GM21528 (cell line): ENCODE measurements around the gene COX18.

Experiments used
- ATAC-seq: cut with Tn5 transposase; IDR thresholded peaks from one replicate; pipeline ENCODE4 v1.9.1; 2021; ENCODE audit warnings: mild to moderate bottlenecking, moderate library complexity; ENCODE audit not compliant: unreplicated experiment, low FRiP score

The COX18 gene

DNA sequence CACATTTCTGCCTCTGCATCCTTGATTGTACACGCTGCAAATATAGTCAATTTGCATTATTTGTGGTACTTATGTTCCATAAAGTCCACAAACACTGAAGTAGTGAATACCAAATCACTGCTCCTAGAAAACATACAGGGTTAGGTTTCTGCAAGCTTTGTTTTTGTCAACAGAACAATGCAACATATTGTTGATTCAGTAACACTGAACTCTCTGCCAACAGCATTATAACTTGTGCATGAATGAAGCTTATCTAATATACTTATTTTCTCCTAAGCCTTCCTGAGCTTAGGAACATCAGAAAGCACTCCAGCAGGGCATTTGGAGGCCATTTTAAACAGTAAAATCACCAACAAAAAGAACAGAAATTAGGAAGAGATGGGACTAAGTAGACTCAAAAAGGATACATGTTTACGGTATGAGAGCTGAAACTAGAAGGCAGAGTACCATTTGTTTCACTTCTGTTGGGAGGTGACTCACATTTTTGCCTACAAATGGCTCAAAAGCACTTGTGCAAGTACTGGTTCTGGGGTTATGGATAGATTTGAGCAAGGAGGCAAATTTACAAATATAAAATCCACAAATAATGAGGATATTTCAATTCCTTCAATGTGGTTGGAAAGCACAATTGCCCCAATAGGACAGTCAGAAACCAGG, 14.1 kb downstream of the COX18 start:
- ATAC-seq, result peak; percentile 76

DNA sequence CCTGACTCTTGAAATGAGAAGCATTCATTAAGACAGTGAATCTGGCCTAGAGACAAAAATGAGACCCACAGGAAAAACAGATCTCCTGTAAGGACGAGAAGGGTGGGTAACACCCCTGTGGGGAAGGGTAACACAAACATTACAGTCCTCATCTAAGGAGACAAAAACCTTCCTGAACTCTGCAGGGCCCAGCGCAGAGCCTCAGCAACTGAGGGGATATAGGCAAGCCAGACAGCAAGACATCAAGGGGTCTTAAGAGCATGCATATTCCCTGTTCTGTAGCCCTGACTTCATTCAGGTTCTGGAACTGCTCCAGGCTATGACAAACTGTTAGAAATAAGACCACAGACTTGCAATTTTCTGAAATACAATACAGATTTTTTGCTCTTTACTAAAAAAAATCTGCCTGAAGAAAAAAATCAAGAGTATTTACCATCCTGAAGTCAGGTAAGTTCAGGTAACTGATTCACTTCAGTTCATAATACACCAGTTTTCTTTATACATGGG, 15.5 kb downstream of the COX18 start:
- no peak for ATAC-seq

DNA sequence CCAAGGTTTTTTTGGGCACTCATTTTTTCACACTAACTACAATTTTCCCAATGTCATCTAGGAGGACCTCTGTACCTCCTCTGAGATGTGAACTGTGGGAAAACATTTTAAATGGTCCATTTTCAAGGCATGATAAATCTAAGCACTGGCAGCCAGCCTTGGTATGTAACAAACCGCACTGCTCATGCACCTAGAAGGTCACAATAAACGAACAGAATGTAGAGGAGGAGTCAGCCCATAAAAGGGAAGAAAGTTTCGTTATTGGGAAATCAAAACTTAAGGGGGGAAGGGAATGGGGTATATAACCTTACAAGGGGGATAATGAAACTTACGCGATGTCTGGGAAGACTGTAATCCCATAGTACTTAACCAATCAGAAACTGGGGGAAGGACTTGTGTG, 16.4 kb downstream of the COX18 start:
- ATAC-seq, result no peak

DNA sequence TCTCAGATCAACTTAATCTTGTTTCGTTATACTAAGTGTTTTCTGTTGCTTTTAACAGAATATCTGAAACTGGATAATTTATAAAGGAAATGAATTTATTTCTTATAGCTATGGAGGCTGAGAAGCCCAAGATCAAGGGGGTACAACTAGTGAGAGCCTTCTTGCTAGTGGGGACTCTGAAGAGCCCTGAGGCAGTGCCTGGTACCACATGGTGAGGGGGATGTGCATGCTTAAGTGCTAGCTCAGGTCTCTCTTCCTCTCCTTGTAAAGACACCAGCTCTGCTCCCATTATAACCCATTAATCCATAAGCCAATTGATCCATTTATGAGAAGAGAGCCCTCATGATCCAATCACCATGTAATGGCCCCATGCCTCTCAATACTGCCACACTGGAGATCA, 17.9 kb downstream of the COX18 start:
- ATAC-seq, result no peak

DNA sequence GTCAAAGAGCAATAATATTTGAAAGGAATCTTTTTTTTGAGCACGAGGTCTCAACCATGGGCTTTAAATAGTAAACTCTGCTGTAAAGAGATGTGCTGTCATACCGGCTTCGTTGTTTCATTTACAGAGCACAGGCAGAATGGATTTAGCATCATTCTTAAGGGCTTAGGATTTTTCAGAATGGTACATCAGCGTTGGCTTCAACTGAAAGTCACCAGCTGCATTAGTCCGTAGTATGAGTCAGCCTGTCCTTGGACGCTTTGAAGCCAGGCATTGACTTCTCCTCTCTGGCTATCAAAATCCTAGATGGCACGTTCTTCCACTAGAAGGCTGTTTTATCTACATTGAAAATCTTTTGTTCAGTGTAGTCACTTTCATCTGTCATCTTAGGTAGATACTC, 23.6 kb downstream of the COX18 start:
- no peak for ATAC-seq

DNA sequence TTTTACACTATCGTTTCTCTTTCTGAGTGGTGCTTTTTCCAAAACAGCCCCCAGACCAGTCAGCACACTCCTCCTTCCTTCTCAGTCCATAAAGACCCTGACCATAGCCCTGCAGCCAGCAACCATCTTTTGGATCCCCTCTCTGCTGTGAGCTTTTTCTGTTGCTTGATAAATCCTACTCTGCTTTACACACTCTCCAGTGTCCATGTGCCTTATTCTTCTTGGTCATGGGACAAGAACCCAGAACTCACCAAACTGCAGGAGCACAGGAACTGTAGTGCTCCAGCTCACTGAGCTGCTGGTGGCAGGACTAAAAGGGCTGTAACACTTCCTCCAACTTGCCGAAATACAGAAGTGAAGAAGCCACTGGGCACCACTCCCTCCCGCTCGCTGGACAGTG, 32.5 kb downstream of the COX18 start:
- no peak for ATAC-seq

DNA sequence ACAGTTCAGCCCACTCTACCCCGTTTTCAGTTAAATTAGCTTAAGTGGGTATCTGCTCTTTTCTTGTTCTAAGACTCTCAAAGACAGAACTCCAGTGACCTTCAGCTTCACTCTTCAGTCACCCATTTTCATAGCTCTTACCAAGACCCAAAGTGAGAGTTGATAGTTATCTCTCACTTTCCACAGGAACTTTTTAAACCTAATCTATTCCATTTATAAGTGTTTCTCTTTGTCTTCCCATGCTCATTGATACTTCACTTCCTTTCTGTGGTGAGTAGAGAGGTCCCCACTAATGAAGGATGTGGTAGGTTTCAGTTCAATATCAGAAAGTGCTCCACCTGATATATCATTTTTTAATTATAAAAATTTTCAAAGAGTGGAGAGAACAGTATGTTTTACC, 33.4 kb downstream of the COX18 start:
- ATAC-seq, result no peak

DNA sequence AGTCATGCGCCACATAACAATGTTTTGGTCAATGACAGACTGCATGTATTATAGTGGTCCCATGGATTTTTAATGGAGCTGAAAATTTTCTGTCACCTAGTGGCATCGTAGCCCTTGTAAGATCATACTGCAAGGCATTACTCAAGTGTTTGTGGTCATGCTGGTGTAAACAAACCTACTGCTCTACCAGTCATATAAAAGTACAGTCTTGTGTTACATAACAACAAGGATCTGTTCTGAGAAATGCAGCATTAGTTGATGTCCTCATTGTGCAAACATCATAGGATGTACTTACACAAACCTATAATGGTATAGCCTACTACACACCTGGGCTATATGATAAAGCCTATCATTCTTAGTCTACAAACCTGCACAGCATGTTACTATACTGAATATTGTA, 34.6 kb downstream of the COX18 start:
- ATAC-seq, result no peak

DNA sequence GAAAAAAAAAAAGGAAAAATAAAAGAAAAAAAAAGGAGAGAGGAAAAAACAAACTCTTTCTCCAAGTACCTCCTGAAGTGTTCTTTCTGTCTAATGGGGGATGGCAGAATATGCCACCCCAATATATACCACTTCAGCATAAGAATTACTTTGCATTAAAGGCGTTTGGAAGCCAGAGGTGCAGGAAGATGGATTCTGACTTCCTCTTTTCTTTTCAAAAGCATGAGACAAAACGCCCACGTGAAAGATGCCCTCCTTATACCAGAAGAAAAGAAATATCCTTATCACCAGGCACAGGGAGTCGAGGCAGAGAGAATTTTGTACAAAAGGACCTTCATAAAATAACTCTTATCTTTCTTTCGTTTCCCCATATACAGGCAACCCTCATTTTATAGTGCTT, 40.9 kb downstream of the COX18 start:
- ATAC-seq, result no peak

DNA sequence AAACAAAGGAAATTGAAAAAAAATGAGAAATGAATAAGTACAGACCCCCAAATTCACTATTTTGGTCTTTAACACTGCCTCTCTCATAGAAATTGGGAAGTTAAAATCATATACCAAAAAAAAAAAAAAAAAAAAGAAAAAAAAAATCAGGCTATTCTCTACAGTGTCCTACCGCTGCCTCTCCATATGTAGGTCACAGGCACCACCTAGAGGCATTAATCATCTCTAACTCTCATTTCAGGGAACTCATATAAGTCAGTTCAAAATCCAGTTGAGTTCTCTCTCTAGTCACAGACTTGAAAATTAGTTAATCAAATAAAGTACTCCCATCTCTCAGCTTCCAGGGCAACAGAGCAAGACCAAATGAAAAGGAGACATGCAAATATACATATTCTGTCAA, 47.9 kb downstream of the COX18 start:
- peak; percentile 53 for ATAC-seq

DNA sequence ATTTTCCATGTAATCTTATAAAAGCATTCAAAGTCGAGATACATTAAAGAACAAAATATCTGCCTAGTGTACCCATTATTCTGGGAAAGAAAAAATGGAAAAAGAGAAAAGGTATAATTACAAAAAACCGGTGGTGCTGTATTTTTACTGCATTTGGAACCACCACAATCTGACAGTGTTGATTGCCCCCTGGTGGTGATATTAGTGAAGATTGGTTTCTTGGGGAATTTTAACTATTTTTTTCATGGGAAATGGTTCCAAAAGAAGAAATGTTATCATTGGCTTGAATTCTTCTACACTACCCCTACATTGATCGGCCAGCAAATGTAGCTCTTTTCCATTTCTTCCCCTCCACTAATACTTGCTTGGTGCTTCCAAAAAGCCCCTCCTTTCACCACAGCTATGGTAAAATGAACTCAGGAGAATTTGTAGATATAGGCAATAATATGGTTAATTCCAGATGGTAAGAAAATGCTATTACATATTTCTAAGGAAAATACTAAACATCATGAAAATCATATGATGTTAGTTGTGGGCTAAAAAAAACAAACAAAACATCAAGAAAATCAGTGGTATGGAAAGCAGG, 50.0 kb downstream of the COX18 start:
- no peak for ATAC-seq

DNA sequence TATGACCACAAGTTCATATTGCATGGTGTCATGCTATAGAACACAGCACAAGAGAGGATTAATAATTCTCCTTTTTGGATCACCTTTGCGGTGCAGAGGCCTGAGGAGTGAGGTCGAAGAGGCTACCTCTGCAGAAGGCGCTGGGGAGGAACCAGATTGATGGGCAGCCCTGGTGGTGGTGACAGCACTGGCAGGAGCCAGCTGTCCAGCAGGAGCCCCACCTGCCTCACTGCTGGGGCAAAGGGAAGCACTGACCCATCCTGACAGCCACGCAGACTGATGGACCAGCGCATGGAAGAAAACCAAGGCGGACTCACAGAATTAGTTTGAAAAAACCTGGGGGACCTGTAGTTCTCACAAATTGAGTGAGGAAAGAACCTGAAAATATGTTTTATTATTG, 50.9 kb downstream of the COX18 start:
- ATAC-seq, result no peak

DNA sequence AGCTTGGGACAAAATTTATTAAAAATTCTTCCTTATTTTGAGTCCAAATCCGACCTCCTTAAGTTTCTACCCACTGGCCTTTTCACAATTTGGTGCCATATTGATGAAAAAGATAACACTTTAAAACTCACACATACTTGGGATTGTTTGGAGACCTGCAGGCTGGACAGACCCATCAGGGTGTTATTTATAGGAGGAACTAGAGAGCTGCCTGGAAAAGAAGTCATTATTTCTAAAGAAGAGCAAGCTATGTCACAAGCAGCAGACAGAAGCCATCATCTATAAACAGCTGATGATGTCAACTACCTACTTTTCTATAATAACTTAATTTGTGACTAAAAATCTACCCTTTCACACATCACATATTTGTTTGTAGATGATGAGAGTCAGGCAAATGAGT, 56.2 kb downstream of the COX18 start:
- ATAC-seq, result no peak

DNA sequence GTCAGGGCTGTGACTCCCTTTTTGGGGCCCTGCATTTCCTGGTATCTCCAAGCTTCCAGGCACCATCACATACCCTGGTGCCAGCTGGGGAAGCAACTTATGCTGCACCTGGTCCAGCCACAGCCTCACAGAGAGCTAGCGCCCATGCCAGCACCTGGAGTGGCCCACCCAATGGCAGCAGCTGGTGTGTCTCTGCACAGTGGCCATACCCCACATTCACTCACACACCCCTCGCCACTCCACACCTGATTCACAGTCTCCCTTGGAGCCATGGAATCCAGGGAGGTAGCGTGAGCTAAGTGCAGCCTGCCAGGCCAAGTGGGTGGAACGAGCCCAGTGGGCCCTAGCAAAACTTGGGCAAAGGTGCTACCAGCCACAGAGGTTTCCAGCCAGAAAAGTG, 56.8 kb downstream of the COX18 start:
- ATAC-seq, result no peak

DNA sequence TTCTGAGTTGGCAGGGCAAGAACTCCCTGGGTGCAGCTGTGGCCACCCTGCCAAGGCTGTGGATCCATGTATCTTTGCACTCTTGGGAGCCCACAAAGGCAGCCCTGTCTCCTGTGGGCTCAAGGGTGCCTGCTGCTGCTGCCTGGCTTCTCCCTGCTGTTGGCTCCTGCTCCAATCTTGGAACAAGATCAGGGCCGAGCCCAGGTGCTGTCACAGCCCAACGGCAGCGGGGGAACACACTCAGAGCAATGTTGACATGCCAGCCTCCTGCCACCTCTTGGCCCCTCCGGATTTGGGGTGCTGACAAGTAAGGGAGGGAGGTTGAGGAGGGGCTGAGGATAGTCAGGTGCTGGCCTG, 57.9 kb downstream of the COX18 start:
- ATAC-seq, result no peak

DNA sequence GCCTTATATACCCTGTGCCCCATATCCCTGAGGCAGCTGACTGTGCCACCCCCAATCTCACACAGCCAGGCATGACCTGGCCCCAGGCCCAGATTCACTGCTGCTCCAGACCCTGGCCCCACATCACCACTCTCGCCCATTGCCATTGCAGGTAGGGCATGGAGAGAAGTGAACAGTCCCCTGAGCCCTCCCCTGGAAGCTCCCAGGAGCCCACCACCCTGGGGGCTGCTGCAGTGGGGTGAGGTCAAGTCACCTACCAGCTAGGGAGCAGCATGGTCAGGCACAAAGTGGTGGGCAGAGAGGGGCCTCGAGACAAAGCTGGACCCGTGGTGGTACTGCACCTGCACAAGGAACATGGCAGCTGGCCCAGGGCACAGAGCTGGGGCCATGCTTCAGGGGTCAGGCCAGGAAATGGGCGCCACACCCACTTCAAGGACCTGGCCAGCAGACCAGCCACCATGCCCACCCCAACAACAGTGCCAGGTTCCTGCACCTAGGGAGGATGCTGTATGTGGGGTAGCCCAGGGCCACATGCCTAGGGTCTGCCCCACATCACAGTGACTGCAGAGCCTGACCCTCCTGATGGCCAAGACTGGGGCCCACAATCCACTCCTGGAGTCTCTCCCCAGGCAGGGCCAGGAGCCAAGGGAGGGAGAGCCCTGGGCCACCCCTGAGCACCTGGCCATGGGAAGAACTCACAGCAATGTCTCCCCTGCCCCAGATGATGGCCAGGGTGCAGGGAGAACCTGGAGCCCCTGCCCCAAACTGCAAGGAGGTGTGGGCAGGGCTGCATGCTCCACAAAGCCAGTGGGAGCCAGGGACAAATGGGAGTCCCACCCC, 58.5 kb downstream of the COX18 start:
- no peak for ATAC-seq

DNA sequence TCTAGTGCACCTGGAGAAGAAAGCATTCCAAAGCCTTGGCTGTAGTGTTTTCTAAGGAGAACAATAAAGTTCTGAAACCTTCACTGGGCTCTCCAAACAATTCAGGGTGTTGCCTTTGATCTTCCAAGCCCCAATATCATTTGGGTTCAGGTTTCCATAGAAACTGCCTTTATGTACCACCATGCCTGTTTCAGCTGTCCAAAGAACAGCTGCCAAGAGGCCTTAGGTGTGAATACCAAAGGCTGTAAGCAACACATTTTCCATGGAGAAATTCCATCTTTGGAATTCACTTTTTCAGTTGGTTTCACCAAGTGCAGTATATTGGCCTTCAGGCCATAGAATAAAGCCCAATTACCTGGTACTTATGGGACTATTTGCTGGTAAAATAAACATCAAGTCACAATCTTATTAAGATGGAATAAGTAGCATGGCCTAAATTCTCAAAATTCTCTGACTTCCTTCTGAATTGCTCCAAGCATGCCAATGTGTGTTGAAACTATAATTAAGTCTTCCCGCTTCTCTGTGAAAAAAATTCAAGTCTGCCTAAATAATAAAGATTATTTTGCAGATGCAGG, 61.9 kb downstream of the COX18 start:
- no peak for ATAC-seq

DNA sequence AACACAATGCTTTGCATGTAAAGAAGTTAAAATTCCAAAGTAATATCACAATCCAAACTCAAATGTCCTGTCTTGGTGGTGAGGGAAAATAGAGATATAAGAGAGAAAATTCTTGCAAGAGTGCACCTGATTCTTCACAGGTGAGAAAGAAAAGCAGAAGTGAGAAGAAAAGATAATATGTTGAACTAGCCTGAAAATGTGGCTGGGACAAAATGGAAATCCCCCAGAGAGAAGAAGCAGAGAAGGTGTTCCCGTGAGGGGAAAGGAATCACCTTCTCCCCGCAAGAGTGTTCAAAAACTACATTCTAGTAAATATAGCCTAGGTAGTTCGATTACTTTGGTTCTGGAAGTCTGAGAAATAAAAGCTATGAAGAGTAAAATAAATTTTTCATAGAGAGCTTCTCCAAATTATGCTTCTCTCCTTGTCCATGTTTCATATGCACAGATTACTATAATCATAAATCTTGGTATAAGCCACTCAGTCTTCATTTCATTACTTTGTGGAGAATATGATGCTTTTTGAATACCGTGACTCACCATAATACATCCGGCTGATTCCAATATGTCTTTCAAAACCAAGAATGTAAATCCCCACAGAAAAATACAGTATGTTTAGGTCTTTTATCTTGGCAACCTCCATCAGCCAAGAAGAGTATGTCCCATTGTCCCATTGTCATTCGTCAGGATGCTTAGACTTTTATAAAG, 63.1 kb downstream of the COX18 start:
- ATAC-seq, result peak; percentile 86

DNA sequence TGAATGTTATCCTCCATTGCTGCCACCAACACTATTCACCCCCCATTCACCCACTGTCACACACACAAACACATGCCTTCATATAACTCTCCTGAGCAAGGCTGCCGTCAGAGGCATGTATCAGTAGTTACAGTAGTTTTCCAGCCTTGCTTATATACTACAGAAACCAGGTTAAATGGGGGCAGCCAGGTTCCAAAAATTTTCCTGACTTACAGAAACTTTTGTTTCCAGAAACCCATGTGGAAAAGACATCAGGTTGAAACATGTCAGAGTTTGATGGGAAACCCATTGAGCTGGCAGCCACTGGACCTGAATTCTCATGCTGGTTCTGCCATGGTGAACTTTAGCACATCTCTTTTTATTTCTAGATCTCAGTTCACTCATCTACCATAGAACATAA, 64.0 kb downstream of the COX18 start:
- ATAC-seq, result no peak
